GM18498 (cell line): Measurements from ENCODE around the gene LENEP.

Experiments used
- ATAC-seq: cut with Tn5 transposase; IDR thresholded peaks from one replicate; pipeline ENCODE4 v1.9.1; 2021; ENCODE audit warnings: mild to moderate bottlenecking, moderate library complexity; ENCODE audit not compliant: unreplicated experiment

LENEP gene

GRCh38 chr1:155024315-155024714 is 30.9 kb downstream of the LENEP start:
- no peak for ATAC-seq

GRCh38 chr1:155026154-155026553 is 32.8 kb downstream of the LENEP start:
- no peak for ATAC-seq

- ATAC-seq, result no peak
Observed at GRCh38 chr1:155026588-155026987, 33.2 kb downstream of the LENEP start.

- ATAC-seq, result no peak
Observed at GRCh38 chr1:155029513-155030242, 36.3 kb downstream of the LENEP start.

GRCh38 chr1:155030243-155030795 is 36.9 kb downstream of the LENEP start:
- no peak for ATAC-seq

- ATAC-seq, result no peak
Observed at GRCh38 chr1:155030899-155031298, 37.5 kb downstream of the LENEP start.

- ATAC-seq, result no peak
Observed at GRCh38 chr1:155032886-155033285, 39.5 kb downstream of the LENEP start.

- ATAC-seq, result no peak
Observed at GRCh38 chr1:155033524-155033923, 40.1 kb downstream of the LENEP start, which contains the start of the genes DCST1 and DCST2. TSS of gene DCST1 (plus strand) at chr1:155033824. CDS start at chr1:155034037, 213 bp downstream. TSS of gene DCST2 (minus strand) at chr1:155033781. CDS start at chr1:155033701, 80 bp downstream.

GRCh38 chr1:155034318-155035208 is 41.2 kb downstream of the LENEP start:
- ATAC-seq, result no peak

- no peak for ATAC-seq
Observed at GRCh38 chr1:155035936-155036335, 42.5 kb downstream of the LENEP start.

GRCh38 chr1:155037043-155037442 is 43.7 kb downstream of the LENEP start:
- ATAC-seq, result no peak

- ATAC-seq, result no peak
Observed at GRCh38 chr1:155037851-155038441, 44.6 kb downstream of the LENEP start.

- no peak for ATAC-seq
Observed at GRCh38 chr1:155038602-155039307, 45.4 kb downstream of the LENEP start.

- ATAC-seq, result no peak
Observed at GRCh38 chr1:155039308-155039669, 45.9 kb downstream of the LENEP start.

GRCh38 chr1:155040358-155041093 is 47.1 kb downstream of the LENEP start:
- ATAC-seq, result no peak

GRCh38 chr1:155042789-155043188 is 49.4 kb downstream of the LENEP start:
- no peak for ATAC-seq

- no peak for ATAC-seq
Observed at GRCh38 chr1:155043301-155043702, 49.9 kb downstream of the LENEP start.

- no peak for ATAC-seq
Observed at GRCh38 chr1:155043793-155044192, 50.4 kb downstream of the LENEP start.
